ENCODE data around the gene FN3K.

GRCh38 chr17:82693168-82693867 is 42.1 kb upstream of the FN3K start:
- no peak for TF ChIP-seq CTCF (IDR thresholded peaks at IDR 0.05)
- TF ChIP-seq TP53 (CRISPR knock-in tag; IDR thresholded peaks at IDR 0.05) = no peak
- no peak for TF ChIP-seq SMC3 (IDR thresholded peaks at IDR 0.05)
- TF ChIP-seq, protein P1, sequence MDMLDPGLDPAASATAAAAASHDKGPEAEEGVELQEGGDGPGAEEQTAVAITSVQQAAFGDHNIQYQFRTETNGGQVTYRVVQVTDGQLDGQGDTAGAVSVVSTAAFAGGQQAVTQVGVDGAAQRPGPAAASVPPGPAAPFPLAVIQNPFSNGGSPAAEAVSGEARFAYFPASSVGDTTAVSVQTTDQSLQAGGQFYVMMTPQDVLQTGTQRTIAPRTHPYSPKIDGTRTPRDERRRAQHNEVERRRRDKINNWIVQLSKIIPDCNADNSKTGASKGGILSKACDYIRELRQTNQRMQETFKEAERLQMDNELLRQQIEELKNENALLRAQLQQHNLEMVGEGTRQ (IDR thresholded peaks at IDR 0.05) = no peak
- TF ChIP-seq SREBF2 (IDR thresholded peaks at IDR 0.05) = no peak
- no peak; the same call in 1 of the 2 replicates for TF ChIP-seq CHD4 (IDR thresholded peaks at IDR 0.05; ENCODE audit: borderline replicate concordance)
- TF ChIP-seq MAZ (IDR thresholded peaks at IDR 0.05; ENCODE audit: borderline replicate concordance, low read depth, low read length) = no peak
- TF ChIP-seq HOXA7 (CRISPR knock-in tag; IDR thresholded peaks at IDR 0.05) = no peak
- TF ChIP-seq REST (IDR thresholded peaks at IDR 0.05) = no peak
- TF ChIP-seq, protein P2, sequence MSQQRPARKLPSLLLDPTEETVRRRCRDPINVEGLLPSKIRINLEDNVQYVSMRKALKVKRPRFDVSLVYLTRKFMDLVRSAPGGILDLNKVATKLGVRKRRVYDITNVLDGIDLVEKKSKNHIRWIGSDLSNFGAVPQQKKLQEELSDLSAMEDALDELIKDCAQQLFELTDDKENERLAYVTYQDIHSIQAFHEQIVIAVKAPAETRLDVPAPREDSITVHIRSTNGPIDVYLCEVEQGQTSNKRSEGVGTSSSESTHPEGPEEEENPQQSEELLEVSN (IDR thresholded peaks at IDR 0.05; ENCODE audit: borderline replicate concordance, low read depth) = no peak
- no peak for TF ChIP-seq RFX5 (IDR thresholded peaks at IDR 0.05)
